ENCODE results near the gene UGGT1.

GRCh38 chr2:128185576-128185975 is 94.6 kb downstream of the UGGT1 start:
- TF ChIP-seq CTCF (conservative IDR thresholded peaks at IDR 0.05; ENCODE audit: low read depth in 2 of 2): no peak
- no peak for TF ChIP-seq REST (IDR thresholded peaks at IDR 0.05; ENCODE audit: unreplicated experiment)
- no peak for TF ChIP-seq EZH2phosphoT487 (IDR thresholded peaks at IDR 0.05; ENCODE audit: unreplicated experiment)
- no peak for TF ChIP-seq CREB1 (CRISPR knock-in tag; IDR thresholded peaks at IDR 0.05; ENCODE audit: low read depth)
- TF ChIP-seq EZH2 (IDR thresholded peaks at IDR 0.05; ENCODE audit: low read depth, unreplicated experiment): no peak
- TF ChIP-seq NANOG (IDR thresholded peaks at IDR 0.05; ENCODE audit: borderline replicate concordance): no peak
- no peak for TF ChIP-seq ZNF462 (CRISPR knock-in tag; IDR thresholded peaks at IDR 0.05)
- TF ChIP-seq POLR2AphosphoS5 (IDR thresholded peaks at IDR 0.05; ENCODE audit: low read depth): no peak
